HG03135 (cell line): Measurements from ENCODE around the gene ADGRF1.
"Not testable (repeated sequence)": the region's sequence is repeated elsewhere in the genome, so short reads cannot be mapped to it uniquely, and the experiment has no call there.

Experiments
- ATAC-seq: cut with Tn5 transposase; IDR thresholded peaks from one replicate; pipeline ENCODE4 v1.9.1; 2021; ENCODE audit warnings: mild to moderate bottlenecking, moderate library complexity; ENCODE audit not compliant: unreplicated experiment

The ADGRF1 gene

GRCh38 chr6:47061309-47062300, 19.5 kb upstream of the ADGRF1 start:
- ATAC-seq = no peak

DNA sequence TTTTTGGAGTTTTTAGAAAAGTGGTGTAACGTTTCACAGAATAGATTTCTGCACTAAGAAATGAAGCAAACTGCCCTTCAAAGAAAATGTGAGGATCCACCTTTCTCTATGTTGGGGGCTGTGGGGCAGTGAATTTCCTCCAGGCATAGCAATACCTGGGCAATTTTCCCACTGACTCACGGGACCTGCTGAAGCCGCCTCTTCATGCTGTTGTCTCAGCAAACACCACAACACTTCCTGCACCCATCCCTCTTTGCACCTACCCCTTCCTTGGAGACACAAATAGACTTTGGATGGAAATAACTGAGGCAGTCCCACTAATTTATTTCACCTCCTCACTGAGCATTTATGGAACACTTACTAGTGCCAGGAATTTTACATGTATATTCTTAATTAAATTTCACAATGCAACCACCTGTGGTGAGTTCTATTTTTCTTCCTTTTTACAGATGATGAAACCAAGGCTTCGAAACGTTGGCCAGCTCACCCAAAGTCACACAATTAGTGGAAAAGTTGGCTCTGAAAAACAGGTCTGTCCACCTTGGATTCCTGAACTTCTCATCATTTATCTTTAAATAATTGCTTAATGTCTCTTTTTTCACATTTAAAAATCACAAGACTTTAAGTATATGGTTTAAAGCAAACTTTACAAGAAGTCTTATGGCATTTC, 17.2 kb upstream of the ADGRF1 start:
- ATAC-seq = no peak

- no peak for ATAC-seq
Observed at GRCh38 chr6:47057830-47058540, 15.9 kb upstream of the ADGRF1 start.

DNA sequence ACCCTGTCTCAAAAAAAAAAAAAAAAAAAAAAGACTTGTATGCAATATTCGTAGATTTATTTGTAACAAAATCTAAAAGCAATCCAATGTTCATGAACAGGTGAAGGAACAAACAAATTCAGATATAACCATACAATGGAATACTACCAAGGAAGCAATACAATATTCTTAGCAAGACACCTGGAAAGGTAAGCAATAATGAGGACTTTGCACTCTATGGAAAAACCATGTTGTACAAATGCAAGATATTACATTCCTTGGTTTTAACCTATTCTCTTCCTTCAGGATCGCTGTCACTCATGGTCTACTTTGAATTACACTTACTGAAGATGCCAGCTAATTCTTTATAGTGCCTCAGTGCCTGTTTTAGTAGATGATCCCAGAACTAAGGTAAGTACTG, 14.7 kb upstream of the ADGRF1 start:
- ATAC-seq = no peak

DNA sequence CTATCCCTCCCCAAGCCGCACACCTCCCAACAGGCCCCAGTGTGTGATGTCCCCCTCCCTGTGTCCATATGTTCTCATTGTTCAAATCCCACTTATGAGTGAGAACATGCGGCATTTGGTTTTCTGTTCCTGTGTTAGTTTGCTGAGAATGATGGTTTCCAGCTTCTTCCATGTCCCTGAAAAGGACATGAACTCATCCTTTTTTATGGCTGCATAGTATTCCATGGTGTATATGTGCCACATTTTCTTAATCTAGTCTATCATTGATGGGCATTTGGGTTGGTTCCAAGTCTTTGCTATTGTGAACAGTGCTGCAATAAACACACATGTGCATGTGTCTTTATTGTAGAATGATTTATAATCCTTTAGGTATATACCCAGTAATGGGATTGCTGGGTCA, 12.2 kb upstream of the ADGRF1 start:
- ATAC-seq = not testable (repeated sequence)

GRCh38 chr6:47048638-47049037, 6.5 kb upstream of the ADGRF1 start:
- no peak for ATAC-seq

DNA sequence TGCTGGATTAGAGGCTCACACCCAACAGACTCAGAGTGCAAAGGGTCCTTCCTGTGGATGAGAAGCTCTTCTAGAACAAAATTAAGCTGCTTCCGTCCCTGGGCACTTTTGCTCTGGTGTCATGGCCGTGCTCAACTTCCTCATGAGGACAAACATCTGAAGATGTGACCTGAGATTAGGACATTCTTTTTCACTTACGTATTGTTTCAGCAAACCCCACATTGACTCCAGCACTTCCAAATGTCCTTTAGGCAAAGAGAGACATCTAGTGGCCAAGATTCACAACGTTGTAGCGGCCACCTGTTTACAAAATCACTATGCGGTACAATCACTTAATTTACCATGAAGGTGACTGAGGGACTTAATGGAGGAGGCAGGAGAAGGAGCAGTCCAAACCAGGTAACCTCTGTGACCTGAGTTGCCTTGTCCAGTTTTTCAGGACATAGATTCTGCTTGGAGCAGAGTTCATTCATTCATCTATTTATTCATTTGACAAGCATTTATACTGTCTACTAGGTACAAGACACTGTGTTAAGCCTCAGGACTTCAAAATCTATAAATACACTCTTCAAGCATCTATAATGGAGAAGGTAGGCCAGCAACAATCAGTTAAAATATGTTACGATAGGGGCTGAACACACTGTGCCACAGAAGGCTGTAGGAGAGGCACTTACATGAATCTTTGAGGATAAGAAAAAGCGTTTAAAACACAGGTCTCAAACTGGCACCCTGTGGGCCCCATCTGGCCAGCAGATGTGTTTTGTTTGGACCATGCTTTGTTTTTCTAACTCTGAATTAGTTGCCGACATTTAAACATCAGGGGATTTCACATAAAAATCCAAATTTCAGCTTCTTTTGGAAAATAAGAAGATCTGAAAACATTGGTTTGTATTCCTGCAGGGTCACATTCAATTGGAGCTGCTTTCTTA, 5.6 kb upstream of the ADGRF1 start:
- ATAC-seq = peak; percentile 76

GRCh38 chr6:47047097-47047478, 5.0 kb upstream of the ADGRF1 start:
- no peak for ATAC-seq

DNA sequence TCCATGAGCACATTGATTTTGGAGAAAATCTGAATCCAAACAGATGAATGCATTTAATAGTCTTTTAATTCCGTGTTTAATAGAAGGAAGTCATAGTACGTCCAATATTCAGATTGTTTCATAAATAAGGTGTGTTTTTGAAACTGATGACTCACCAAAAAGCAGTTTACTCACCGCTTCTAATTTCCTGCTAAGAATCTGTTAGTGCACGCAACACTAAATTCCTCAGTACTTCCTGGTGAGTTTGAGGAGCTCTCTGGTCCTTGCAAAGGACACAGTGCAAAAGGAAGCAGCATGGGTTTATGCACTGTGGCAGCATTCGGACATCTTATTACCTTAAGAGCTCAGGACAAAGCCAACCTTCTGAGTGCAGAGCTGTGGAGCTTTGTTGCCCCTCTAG, 2.3 kb upstream of the ADGRF1 start:
- no peak for ATAC-seq

- ATAC-seq = no peak
Observed at GRCh38 chr6:47043286-47043685, 1.2 kb upstream of the ADGRF1 start.

DNA sequence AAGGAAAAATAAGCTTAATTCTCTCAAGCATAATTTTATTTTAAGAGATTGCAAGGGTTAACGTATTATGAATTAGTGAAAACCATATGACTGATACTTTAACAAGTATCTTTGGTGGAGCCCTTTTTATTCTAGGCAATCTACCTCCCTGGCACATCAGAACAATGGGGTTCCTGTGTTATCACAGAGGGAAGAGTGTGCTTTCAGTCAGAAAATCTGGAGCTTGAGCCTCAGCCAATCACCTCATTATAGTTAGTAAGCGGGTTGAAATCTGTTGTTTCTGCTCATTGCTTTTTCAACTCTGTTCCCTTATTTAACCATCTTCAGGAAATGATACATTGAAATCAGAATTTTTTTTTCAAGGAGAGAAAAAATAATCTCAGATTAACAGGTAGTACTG, 391 bp downstream of the ADGRF1 start:
- ATAC-seq = no peak

- no peak for ATAC-seq
Observed at GRCh38 chr6:47034926-47035325, 7.2 kb downstream of the ADGRF1 start.

DNA sequence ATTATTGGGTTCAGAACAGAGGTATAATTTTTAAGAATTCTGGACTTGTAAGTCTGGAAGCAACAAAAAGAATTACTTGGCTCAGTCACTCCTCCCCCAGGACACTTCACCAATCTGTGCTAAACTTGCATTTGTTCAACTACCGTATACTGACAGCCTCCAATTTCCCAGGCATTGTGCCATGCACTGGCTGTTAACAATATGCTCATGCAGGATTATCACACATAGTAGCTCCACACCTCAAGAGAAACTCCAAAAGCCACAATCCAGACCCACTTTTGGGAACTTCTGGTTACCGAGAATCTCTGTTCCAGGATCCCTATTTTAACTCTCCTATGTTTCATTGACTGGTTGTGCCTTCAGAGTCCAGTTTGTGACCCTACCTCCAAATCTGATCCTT, 7.7 kb downstream of the ADGRF1 start:
- no peak for ATAC-seq

- no peak for ATAC-seq
Observed at GRCh38 chr6:47032974-47033765, 9.0 kb downstream of the ADGRF1 start.

DNA sequence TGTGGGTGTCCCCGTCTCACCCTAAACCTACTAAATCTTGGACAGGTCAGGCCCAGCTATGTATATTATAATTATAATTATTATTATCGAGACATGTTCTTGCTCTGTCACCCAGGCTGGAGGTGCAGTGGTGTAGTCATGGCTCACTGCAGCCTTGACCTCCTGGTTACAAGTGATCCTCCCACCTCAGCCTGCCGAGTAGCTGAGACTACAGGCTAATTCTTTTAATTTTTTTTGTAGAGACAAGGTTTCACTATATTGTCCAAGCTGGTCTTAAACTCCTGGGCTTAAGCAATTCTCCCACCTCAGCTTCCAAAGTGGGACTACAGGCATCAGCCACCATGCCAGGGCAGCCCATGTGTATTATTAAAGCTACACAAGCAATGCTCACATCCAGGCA, 10.5 kb downstream of the ADGRF1 start:
- ATAC-seq = no peak

DNA sequence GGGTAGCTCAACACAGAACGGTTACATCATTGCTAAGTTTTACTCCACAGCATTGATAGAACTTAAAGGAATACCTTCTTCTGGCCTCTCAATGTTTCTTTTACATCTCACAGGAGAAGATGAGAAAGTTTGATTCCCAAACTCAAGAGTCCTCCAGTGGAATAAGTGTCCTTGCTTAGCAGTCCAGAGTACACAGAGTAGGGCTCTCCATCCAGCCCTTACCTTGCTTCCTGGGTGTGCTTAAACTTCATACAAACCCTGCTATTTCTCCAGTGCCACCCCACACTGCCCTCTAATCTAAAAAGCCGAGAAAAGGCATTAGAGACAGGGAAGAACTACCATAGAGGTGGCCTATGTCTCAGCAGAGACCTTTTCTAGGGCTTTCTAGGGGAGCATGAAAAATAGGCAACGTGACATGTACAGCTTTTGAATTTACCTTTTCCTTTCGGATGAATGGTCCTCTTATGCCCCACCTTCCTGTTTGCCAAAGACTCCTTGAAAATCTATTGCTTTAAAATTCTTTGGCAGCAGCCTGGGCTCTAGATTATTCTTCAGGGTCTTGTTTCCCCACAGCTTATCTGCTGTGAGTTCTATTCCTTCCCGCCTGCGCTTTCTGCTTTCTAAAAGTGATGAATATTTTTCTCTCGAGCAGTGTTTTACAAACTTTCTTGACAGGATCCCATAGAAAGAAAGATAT, 12.1 kb downstream of the ADGRF1 start:
- ATAC-seq = no peak

DNA sequence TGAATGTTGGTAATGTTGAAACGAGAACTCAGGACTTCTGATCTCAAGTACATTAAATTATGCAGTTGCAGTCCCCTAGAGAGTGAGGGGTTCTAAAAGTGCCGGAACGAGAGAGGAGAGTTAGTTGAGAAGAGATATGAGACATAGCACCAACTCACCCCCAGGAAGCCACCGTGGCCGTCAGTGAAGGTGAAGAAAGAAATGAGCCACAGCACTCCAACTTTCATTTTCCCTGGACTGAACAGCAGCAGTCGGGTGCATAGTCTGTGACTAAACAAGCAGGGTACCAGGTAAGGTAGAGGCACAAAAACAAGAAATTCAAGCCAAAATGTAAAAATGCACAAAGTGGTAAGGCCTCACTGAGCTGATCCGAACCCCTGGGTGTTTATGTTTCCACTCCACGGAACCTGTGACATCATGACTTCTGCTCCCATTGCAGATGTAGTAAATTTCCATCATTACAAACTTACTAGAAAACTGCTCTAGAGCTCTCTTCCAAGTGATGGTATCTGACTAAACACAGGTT, 13.2 kb downstream of the ADGRF1 start:
- no peak for ATAC-seq

DNA sequence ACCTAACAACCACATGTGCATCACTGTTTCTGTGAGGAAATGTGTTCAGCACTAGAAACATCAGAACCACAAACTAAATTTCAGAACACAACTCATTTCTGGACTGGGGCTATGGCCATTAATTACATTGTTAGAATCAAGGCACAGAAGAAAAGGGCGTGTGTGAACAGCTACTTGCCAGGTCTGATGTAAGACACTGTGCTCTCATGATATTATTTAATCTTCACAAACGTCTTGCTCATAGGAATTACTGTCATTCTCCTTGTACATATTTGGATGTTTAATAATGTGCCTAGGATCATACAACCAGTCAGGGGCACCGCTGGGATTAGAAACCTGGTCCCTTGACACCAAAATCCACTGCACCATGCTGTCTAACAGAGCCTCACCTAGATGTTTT, 14.8 kb downstream of the ADGRF1 start:
- no peak for ATAC-seq

GRCh38 chr6:47026679-47027078, 15.5 kb downstream of the ADGRF1 start:
- ATAC-seq = no peak
